ENCODE measurements around the gene ZNF837. TPM values are rescaled to one million over a fixed set of nuclear protein-coding genes. Genes with fewer than 3 reads are reported as not detected.

Gene ZNF837
- total and polyA plus RNA-seq, 2 of the 13 experiments (the other 11 are each of a cell fraction or from before 2014, with no cell fraction given): 0.29 to 1.3 TPM

- no peak for TF ChIP-seq SNAPC4 (CRISPR knock-in tag; IDR thresholded peaks at IDR 0.05)
- no peak for TF ChIP-seq CBX1 (IDR thresholded peaks at IDR 0.05; ENCODE audit: low read depth)
- no peak for TF ChIP-seq SALL1 (CRISPR knock-in tag; IDR thresholded peaks at IDR 0.05)
- TF ChIP-seq ZIK1 (CRISPR knock-in tag; IDR thresholded peaks at IDR 0.05; ENCODE audit: borderline replicate concordance, low read depth): no peak
- no peak for TF ChIP-seq ZNF605 (CRISPR knock-in tag; IDR thresholded peaks at IDR 0.05)
- no peak for TF ChIP-seq ZBTB1 (CRISPR knock-in tag; IDR thresholded peaks at IDR 0.05; ENCODE audit: borderline replicate concordance)
- no peak for TF ChIP-seq ATF1 (CRISPR knock-in tag; IDR thresholded peaks at IDR 0.05)
- no peak for TF ChIP-seq ZNF674 (CRISPR knock-in tag; IDR thresholded peaks at IDR 0.05; ENCODE audit: low read depth)
- TF ChIP-seq ZBTB4 (CRISPR knock-in tag; IDR thresholded peaks at IDR 0.05; ENCODE audit: borderline replicate concordance): no peak
- no peak for TF ChIP-seq NKX3-1 (CRISPR knock-in tag; IDR thresholded peaks at IDR 0.05)
- TF ChIP-seq FOXK2 (IDR thresholded peaks at IDR 0.05): no peak
- TF ChIP-seq TRAFD1 (CRISPR knock-in tag; IDR thresholded peaks at IDR 0.05; ENCODE audit: borderline replicate concordance): 0 out of 2 replicates have a peak, but pooled peaks have one; percentile 33
- no peak for TF ChIP-seq CEBPZ (IDR thresholded peaks at IDR 0.05; ENCODE audit: low read length)
These were observed 28.7 kb downstream of the ZNF837 start (continued) for GRCh38 chr19:58351990-58352755.
